ENCODE data around the gene VAMP4.
"Not testable (repeated sequence)": the region's sequence is repeated elsewhere in the genome, so short reads cannot be mapped to it uniquely, and the experiment has no call there.

The VAMP4 gene

GRCh38 chr1:171693541-171693940 lies 48.3 kb downstream of the VAMP4 start:
- 99% methylated on average over 8 of the region's 23 CpGs for WGBS
- not testable (repeated sequence) for H3K27me3 ChIP-seq (ENCODE audit: insufficient read depth, low read length)

GRCh38 chr1:171683870-171684269 lies 58.0 kb downstream of the VAMP4 start:
- H3K9ac ChIP-seq (ENCODE audit: low read depth, low read length) = no peak overlapping the region
- no peaks in the 10 kb centered on the region for H3K36me3 ChIP-seq (ENCODE audit: insufficient read depth, low read length)
- no peaks in the 10 kb centered on the region for H3K27me3 ChIP-seq (ENCODE audit: insufficient read depth, low read length)
- no peak overlapping the region for H3K27ac ChIP-seq (ENCODE audit: low read depth, low read length)
- H3K4me3 ChIP-seq (ENCODE audit: low read length) = no peak overlapping the region
- H3K4me1 ChIP-seq (ENCODE audit: insufficient read depth, low read length) = no peaks in the 10 kb centered on the region
- WGBS = 93% methylated on average over 8 of the region's 8 CpGs
- no peaks in the 10 kb centered on the region for H3K9me3 ChIP-seq (ENCODE audit: insufficient read depth, low read depth, low read length)

More at GRCh38 chr1:171693541-171693940, 48.3 kb downstream of the VAMP4 start:
- H3K4me1 ChIP-seq (ENCODE audit: insufficient read depth, low read length); H3K4me3 ChIP-seq (ENCODE audit: low read length); H3K27ac ChIP-seq (ENCODE audit: low read depth, low read length); H3K36me3 ChIP-seq (ENCODE audit: insufficient read depth, low read length); H3K9me3 ChIP-seq (ENCODE audit: insufficient read depth, low read depth, low read length); H3K9ac ChIP-seq (ENCODE audit: low read depth, low read length): not testable (repeated sequence)

- Histone ChIP-seq H3K9me3 (ENCODE audit: insufficient read depth, low read depth, low read length) (no peaks in the 10 kb centered on the region), H3K9ac (ENCODE audit: low read depth, low read length) (no peak overlapping the region), H3K36me3 (ENCODE audit: insufficient read depth, low read length) (no peaks in the 10 kb centered on the region), H3K27ac (ENCODE audit: low read depth, low read length) (no peak overlapping the region), H3K4me1 (ENCODE audit: insufficient read depth, low read length) (no peaks in the 10 kb centered on the region), H3K4me3 (ENCODE audit: low read length) (no peak overlapping the region), H3K27me3 (ENCODE audit: insufficient read depth, low read length) (no peaks in the 10 kb centered on the region)
- WGBS = 96% methylated on average over 3 of the region's 3 CpGs
Observed at GRCh38 chr1:171680339-171680738, 61.5 kb downstream of the VAMP4 start.

GRCh38 chr1:171676823-171677222 lies 65.0 kb downstream of the VAMP4 start:
- Histone ChIP-seq H3K9ac (ENCODE audit: low read depth, low read length) (no peak overlapping the region), H3K4me1 (ENCODE audit: insufficient read depth, low read length) (no peaks in the 10 kb centered on the region), H3K4me3 (ENCODE audit: low read length) (no peak overlapping the region), H3K36me3 (ENCODE audit: insufficient read depth, low read length) (no peaks in the 10 kb centered on the region), H3K27ac (ENCODE audit: low read depth, low read length) (no peak overlapping the region), H3K9me3 (ENCODE audit: insufficient read depth, low read depth, low read length) (no peaks in the 10 kb centered on the region), H3K27me3 (ENCODE audit: insufficient read depth, low read length) (no peaks in the 10 kb centered on the region)
- 100% methylated on average over 2 of the region's 2 CpGs for whole genome bisulfite sequencing

GRCh38 chr1:171674431-171675405 lies 67.1 kb downstream of the VAMP4 start:
- no peaks in the 10 kb centered on the region for H3K36me3 ChIP-seq (ENCODE audit: insufficient read depth, low read length)
- no peaks in the 10 kb centered on the region for H3K4me1 ChIP-seq (ENCODE audit: insufficient read depth, low read length)
- no peak overlapping the region for H3K9ac ChIP-seq (ENCODE audit: low read depth, low read length)
- no peak overlapping the region for H3K4me3 ChIP-seq (ENCODE audit: low read length)
- 97% methylated on average over 2 of the region's 3 CpGs for WGBS
- H3K27me3 ChIP-seq (ENCODE audit: insufficient read depth, low read length) = no peaks in the 10 kb centered on the region
- H3K27ac ChIP-seq (ENCODE audit: low read depth, low read length) = no peak overlapping the region
- H3K9me3 ChIP-seq (ENCODE audit: insufficient read depth, low read depth, low read length) = no peaks in the 10 kb centered on the region

GRCh38 chr1:171670739-171671138 lies 71.1 kb downstream of the VAMP4 start:
- Histone ChIP-seq H3K36me3 (ENCODE audit: insufficient read depth, low read length) (no peaks in the 10 kb centered on the region), H3K4me3 (ENCODE audit: low read length) (no peak overlapping the region), H3K9me3 (ENCODE audit: insufficient read depth, low read depth, low read length) (no peaks in the 10 kb centered on the region), H3K27ac (ENCODE audit: low read depth, low read length) (no peak overlapping the region), H3K4me1 (ENCODE audit: insufficient read depth, low read length) (no peaks in the 10 kb centered on the region), H3K27me3 (ENCODE audit: insufficient read depth, low read length) (no peaks in the 10 kb centered on the region), H3K9ac (ENCODE audit: low read depth, low read length) (no peak overlapping the region)
- WGBS = 98% methylated on average over 28 of the region's 28 CpGs

- H3K9me3 ChIP-seq (ENCODE audit: insufficient read depth, low read depth, low read length) = no peaks in the 10 kb centered on the region
- no peaks in the 10 kb centered on the region for H3K36me3 ChIP-seq (ENCODE audit: insufficient read depth, low read length)
- H3K27me3 ChIP-seq (ENCODE audit: insufficient read depth, low read length) = no peaks in the 10 kb centered on the region
- 87% methylated on average over 5 of the region's 5 CpGs for WGBS
- H3K9ac ChIP-seq (ENCODE audit: low read depth, low read length) = no peak overlapping the region
- H3K4me1 ChIP-seq (ENCODE audit: insufficient read depth, low read length) = no peaks in the 10 kb centered on the region; the same call in 1 of the 2 replicates
- H3K27ac ChIP-seq (ENCODE audit: low read depth, low read length) = no peak overlapping the region
- no peak overlapping the region for H3K4me3 ChIP-seq (ENCODE audit: low read length)
Observed at GRCh38 chr1:171668372-171668771, 73.5 kb downstream of the VAMP4 start.

- WGBS = 99% methylated on average over 4 of the region's 4 CpGs
- Histone ChIP-seq H3K4me3 (ENCODE audit: low read length) (no peak overlapping the region), H3K4me1 (ENCODE audit: insufficient read depth, low read length) (no peaks in the 10 kb centered on the region; the same call in 1 of the 2 replicates), H3K27me3 (ENCODE audit: insufficient read depth, low read length) (no peaks in the 10 kb centered on the region), H3K36me3 (ENCODE audit: insufficient read depth, low read length) (no peaks in the 10 kb centered on the region), H3K9me3 (ENCODE audit: insufficient read depth, low read depth, low read length) (no peaks in the 10 kb centered on the region), H3K9ac (ENCODE audit: low read depth, low read length) (no peak overlapping the region), H3K27ac (ENCODE audit: low read depth, low read length) (no peak overlapping the region)
Observed at GRCh38 chr1:171666114-171666769, 75.6 kb downstream of the VAMP4 start.

GRCh38 chr1:171664976-171665375 lies 76.9 kb downstream of the VAMP4 start:
- Histone ChIP-seq H3K4me3 (ENCODE audit: low read length) (no peak overlapping the region), H3K9ac (ENCODE audit: low read depth, low read length) (no peak overlapping the region), H3K9me3 (ENCODE audit: insufficient read depth, low read depth, low read length) (no peaks in the 10 kb centered on the region), H3K27me3 (ENCODE audit: insufficient read depth, low read length) (no peaks in the 10 kb centered on the region), H3K27ac (ENCODE audit: low read depth, low read length) (no peak overlapping the region), H3K36me3 (ENCODE audit: insufficient read depth, low read length) (no peaks in the 10 kb centered on the region), H3K4me1 (ENCODE audit: insufficient read depth, low read length) (no peaks in the 10 kb centered on the region; the same call in 1 of the 2 replicates)

GRCh38 chr1:171663854-171664575 lies 77.8 kb downstream of the VAMP4 start:
- no peak overlapping the region for H3K4me3 ChIP-seq (ENCODE audit: low read length)
- 80% methylated on average over 3 of the region's 4 CpGs for WGBS
- no peaks in the 10 kb centered on the region for H3K9me3 ChIP-seq (ENCODE audit: insufficient read depth, low read depth, low read length)
- no peaks in the 10 kb centered on the region for H3K36me3 ChIP-seq (ENCODE audit: insufficient read depth, low read length)
- H3K27ac ChIP-seq (ENCODE audit: low read depth, low read length) = no peak overlapping the region
- no peak overlapping the region for H3K9ac ChIP-seq (ENCODE audit: low read depth, low read length)
- no peaks in the 10 kb centered on the region for H3K27me3 ChIP-seq (ENCODE audit: insufficient read depth, low read length)
- H3K4me1 ChIP-seq (ENCODE audit: insufficient read depth, low read length) = no peaks in the 10 kb centered on the region; the same call in 1 of the 2 replicates

All from HUES64 (cell line).